Stimulated activated naive CD4-positive, alpha-beta T cell (primary cell): ENCODE measurements around the gene OLFML2B.

Experiments
- DNase-seq, 6 experiments: peaks; one replicate each; lab custom pipeline; 2025; lab: John Stamatoyannopoulos, UW

Gene OLFML2B

GRCh38 chr1:162006081-162006480 lies 17.6 kb downstream of the OLFML2B start:
- DNase-seq, result no peak

GRCh38 chr1:162004441-162004950 lies 19.2 kb downstream of the OLFML2B start:
- DNase-seq, result no peak

GRCh38 chr1:162003830-162004215 lies 19.8 kb downstream of the OLFML2B start:
- no peak for DNase-seq

- no peak for DNase-seq
Observed at GRCh38 chr1:162003061-162003829, 20.4 kb downstream of the OLFML2B start.

- no peak for DNase-seq
Observed at GRCh38 chr1:162000053-162000420, 23.6 kb downstream of the OLFML2B start.

- no peak for DNase-seq
Observed at GRCh38 chr1:161999301-162000052, 24.2 kb downstream of the OLFML2B start.

GRCh38 chr1:161998811-161999210 lies 24.9 kb downstream of the OLFML2B start:
- DNase-seq, result no peak

GRCh38 chr1:161997152-161997551 lies 26.5 kb downstream of the OLFML2B start:
- DNase-seq, result no peak

- no peak for DNase-seq
Observed at GRCh38 chr1:161994175-161994668, 29.4 kb downstream of the OLFML2B start.

- no peak for DNase-seq
Observed at GRCh38 chr1:161993576-161993975, 30.1 kb downstream of the OLFML2B start.

GRCh38 chr1:161989786-161990185 lies 33.9 kb downstream of the OLFML2B start:
- no peak for DNase-seq

- no peak for DNase-seq
Observed at GRCh38 chr1:161989108-161989507, 34.6 kb downstream of the OLFML2B start.

GRCh38 chr1:161988413-161988812 lies 35.3 kb downstream of the OLFML2B start:
- no peak for DNase-seq

- no peak for DNase-seq
Observed at GRCh38 chr1:161987872-161988271, 35.8 kb downstream of the OLFML2B start.

GRCh38 chr1:161987303-161987702 lies 36.4 kb downstream of the OLFML2B start:
- no peak for DNase-seq

GRCh38 chr1:161986328-161986727 lies 37.3 kb downstream of the OLFML2B start:
- no peak for DNase-seq

GRCh38 chr1:161985301-161985822 lies 38.3 kb downstream of the OLFML2B start:
- no peak for DNase-seq

- no peak for DNase-seq
Observed at GRCh38 chr1:161983725-161984124, 39.9 kb downstream of the OLFML2B start.

- no peak for DNase-seq
Observed at GRCh38 chr1:161982917-161983316, 40.8 kb downstream of the OLFML2B start.

- DNase-seq, result no peak
Observed at GRCh38 chr1:161982507-161982895, 41.2 kb downstream of the OLFML2B start.

GRCh38 chr1:161981735-161982506 lies 41.7 kb downstream of the OLFML2B start:
- no peak for DNase-seq

GRCh38 chr1:161981126-161981525 lies 42.5 kb downstream of the OLFML2B start:
- DNase-seq, result no peak
